Neural cell (in vitro differentiated cells): ENCODE data around the gene DIP2C.

Experiments used
- CTCF ChIP-seq: fragments of 450-650 bp; IDR thresholded peaks from 2 replicates; pipeline ENCODE4 v1.5.1; 2014; ENCODE audit warnings: antibody characterized with exemption, mild to moderate bottlenecking, moderate library complexity; ENCODE audit not compliant: poor library complexity, severe bottlenecking
- POLR2AphosphoS5 ChIP-seq: IDR thresholded peaks from 2 replicates; pipeline ENCODE4 v1.6.1; 2012

DNA sequence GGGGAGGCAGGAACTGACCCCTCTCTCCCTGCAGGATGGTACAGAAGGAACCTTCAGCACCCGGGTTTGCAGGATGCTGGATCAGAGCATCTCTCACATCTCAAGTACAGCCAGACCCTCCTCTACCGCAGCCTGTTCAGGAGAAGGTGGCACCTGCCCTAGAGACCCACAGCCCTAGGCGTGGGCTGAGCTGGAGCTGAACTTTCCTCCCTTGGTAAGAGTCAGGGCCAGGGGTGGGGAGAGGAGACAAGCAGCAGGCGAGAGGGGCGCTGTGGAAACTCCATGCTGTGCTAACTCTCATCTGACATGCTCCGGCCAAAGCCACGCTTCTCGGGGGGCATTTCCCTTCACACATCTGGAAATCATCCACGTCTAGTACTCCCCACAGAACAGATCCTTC is 154.4 kb downstream of the DIP2C start:
- no peak for TF ChIP-seq CTCF
- no peak for TF ChIP-seq POLR2AphosphoS5
